RKO (cell line): Measurements from ENCODE around the gene KAZALD1.
"Not testable (repeated sequence)": the region's sequence is repeated elsewhere in the genome, so short reads cannot be mapped to it uniquely, and the experiment has no call there.

ENCODE experiments used
- DNase-seq: peaks from one replicate; pipeline ENCODE4 v3.0.0-alpha.2; 2016; ENCODE audit warnings: low spot score

Gene KAZALD1

DNA sequence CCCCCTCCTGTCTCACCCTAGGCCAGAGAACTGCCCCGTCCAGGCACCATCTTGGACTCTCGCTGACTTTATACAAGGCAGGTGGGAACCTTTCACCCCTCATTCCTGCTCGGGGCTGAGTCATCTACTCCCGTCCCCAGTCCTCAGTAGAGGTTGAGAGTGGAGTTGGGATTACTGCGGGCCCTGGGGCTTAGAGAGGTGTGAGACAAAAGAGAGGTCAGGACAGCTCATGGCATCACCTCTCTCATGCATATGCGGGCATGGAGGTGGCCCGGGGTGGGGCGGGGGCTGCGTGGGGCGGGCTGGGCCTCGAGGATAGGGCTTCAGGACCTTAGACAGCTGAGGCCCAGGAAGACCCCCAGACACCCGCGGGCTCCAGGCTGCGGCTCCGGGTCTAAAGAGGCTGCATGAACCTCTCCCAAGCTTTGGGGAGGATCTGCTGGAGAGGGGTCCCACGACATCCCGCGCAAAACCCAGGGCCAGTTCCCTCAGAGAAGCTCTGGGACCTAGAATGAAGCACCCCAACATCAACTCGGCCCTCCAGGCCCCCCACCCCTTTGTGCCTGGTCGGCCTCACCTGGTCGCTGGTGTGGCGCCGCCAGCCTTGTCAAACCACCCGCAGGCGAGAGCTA lies 31.2 kb upstream of the KAZALD1 start:
- no peak for DNase-seq

DNA sequence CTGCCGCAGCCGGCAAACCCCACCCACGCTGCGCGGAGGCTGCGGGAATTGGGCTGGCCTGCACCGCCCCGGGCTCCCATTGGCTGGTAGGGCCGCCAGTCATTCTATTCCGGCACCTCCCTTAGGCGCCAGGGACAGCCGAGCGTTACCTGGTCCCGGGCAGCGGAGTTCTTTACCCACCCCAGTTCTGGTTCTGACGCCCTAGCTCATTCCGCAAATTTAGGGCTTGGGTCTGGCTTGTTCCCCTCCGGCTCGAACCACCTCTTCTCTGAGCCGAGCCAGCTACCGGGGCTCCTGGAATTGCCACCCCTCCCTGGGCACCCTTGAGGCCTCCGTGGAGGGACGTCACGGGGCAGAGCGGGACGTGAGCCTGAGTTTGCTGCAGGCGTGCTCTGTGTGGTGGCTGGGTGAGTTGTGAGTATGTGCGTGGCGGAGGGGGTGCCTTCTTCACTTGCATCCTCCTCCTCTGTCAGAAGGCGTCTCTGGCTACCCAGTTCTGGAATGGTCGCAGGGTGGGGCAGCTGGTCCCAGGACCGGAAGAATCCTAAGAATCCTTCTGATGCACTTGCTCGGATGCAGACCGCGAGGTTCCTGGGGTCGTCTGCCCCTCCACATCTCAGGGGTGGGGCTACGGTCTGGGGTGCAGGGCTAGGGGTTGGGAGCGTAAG lies 30.5 kb upstream of the KAZALD1 start, which contains the start of the genes PDZD7 and SFXN3:
PDZD7 (minus strand) TSS at position 2 of the 668 bp plus-strand sequence. CDS start 910 bp downstream, outside the sequence.
SFXN3 (plus strand) TSS at position 107 of the 668 bp plus-strand sequence. CDS start 3,461 bp downstream, outside the sequence.
- peak; percentile 93 for DNase-seq

DNA sequence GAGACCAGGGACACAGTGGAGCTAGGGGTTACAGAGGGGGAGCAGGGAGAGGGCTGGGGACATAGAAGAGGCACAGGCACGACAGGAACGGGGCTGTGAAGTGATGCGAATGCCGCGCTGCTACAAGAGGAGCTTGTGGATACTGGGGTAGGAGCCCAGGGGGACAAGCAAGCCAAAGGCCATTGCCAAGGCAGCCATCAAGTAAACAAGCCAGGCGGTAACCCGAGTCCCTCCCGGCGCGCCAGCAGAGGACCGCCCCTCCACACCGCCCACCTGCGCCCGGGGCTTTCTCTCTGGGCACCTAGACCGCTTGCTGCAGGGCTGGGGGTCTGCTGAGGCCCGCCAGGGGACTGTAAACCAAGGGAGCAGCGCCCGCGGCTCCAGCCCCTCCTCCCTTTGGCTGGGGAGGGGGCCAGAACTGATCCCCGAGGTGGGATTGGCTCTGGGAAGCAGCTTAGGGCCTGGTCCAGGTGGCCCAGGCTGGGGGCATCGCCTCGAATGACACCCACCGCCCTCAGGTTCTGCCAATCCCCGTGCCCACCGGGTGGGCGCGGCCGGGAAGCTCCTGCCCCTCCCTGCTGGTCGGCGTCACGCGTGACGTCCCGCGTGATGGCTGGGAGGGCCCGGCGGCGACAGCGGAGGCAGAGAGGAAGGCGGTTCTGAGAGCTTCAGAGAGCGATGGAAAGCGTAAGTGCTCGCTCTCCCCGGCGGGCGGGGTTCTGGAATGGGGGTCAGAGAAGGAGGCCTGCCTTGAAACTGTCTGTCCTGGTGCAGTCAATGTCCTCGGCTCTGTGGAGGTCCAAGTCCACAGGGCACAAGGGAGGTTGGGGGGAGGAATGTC lies 29.8 kb upstream of the KAZALD1 start:
- peak; percentile 60 for DNase-seq

DNA sequence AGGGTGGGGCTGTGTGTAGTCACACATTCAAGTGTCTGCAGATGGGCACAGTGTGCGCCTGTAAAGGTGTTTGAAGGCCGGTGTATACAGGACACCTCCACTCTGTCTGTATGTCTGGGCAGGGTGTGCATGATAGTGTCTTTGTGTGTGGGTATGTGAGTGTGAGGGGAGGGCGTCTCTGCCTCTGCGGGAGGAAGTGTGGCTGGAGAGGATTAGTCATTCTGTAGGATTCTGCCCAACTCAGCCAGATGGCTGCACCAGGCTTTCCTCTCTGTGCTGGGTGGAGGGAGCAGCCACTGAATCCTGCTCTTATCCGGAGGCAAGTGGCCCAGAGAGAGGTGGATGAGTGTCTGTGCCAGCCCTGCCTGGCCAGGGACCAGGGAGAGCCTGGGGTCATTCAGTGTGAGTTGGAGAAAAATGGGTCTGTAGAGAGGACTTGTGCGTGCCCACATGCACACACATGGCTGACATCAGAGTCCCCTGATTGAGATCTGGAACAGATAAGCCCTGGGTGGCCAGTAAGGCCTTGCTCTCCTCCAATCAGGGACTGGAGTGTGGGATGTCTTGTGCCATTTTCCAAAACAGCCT lies 29.1 kb upstream of the KAZALD1 start:
- DNase-seq: peak; percentile 84

DNA sequence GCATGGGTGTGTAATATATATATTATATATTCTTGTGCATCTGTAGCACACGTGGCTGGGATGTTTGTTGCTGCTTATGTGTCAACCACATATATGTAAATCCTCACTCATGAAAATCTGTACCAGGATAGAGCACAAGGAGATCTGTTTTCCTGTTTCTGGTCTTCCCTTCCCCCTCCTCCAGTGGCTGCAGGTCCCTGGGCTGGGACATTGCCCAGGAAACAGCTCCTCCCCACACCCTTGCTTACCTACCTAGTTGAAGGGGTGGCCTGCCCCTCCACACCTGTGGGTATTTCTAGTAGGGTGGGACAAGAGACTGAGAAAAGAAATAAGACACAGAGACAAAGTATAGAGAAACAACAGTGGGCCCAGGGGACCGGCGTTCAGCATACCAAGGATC lies 28.5 kb upstream of the KAZALD1 start:
- no peak for DNase-seq

DNA sequence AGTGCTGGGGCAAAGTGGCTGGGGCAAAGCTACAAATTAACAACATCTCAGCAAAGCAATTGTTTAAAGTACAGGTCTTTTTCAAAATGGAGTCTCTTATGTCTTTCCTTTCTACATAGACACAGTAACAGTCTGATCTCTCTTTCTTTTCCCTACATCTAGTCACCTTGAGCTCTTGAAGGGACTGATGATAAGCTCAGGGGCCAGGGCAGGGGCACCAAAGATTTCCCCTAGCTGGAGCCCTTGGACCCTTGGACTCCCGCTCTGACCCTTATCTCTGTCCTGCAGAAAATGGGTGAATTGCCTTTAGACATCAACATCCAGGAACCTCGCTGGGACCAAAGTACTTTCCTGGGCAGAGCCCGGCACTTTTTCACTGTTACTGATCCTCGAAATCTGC lies 27.4 kb upstream of the KAZALD1 start:
- DNase-seq: not testable (repeated sequence)

DNA sequence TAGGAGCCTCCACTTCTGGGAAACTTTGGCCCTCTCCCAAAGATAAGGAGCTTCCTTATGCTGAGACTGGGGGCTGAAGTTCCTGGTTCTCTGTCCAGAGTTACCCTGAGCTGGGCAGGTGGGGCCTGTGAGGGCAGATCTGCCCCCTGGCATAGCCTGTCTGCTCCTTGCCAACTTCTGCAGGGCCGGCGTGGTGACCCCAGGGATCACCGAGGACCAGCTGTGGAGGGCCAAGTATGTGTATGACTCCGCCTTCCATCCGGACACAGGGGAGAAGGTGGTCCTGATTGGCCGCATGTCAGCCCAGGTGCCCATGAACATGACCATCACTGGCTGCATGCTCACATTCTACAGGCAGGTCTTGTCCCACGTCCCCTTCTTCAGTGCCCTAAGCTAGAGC lies 26.5 kb upstream of the KAZALD1 start:
- no peak for DNase-seq

DNA sequence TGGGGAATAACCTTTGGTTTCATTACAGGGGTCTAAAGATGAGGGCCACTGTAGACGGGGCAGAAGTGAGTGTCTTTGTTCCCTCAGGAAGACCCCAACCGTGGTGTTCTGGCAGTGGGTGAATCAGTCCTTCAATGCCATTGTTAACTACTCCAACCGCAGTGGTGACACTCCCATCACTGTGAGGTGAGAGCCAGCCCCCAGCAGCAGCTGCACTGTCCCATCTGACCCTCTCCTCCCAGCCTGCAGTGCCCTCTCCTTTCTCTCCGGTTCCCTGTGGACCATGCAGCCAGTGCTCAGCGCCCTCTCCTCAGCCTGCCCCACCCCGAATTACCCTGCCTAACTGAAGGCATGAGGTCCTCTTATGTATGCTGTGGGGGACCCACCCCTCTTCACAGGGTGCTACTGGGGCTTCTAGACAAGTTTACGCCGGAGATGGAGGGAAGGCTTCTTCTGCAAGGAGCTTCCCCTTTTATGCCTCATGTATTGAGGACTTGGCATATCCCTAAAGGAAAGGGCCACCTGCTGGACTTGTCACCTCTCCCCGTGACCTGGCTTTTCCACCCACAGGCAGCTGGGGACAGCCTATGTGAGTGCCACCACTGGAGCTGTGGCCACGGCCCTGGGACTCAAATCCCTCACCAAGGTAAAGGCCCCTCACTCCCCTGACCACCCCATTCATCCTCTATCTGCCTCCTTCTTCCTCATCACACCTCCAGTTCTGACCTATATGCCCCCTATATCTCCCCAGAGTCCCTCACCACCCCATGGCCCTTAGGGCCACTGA lies 25.7 kb upstream of the KAZALD1 start:
- DNase-seq: no peak

DNA sequence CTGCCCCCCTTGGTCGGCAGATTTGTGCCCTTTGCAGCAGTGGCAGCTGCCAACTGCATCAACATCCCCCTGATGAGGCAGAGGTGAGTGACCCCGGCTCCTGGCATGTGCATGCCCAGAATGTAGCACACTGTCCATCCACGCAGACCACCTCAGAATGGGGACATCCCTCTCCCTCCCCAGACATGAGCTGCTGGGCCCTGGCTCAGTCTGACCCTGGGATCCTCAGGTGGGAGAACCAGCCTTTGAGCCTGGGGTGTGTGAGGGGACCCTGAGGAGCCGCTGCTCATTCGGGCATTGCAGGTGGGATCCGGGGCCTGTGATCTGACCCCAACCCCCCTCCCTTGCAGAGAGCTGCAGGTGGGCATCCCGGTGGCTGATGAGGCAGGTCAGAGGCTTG lies 25.1 kb upstream of the KAZALD1 start:
- DNase-seq: no peak

DNA sequence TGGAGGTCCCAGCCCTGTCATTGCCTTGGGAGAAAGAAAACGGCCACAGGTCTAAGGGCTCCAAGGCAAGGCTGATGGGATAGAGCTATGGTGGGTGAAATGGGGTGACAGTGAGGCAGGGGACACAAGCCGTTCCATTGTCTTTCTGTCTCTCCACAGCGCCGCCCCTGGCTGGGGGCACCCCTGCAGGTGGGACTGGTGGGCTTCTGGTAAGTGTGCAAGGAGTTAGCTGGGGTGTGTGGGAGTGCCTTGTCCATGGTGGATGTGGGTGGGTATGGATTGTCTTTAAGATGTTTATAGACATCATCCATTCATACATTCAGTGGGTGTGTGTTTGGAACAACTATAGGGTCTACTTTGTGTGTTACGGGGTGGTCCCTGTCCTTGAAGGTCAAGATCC lies 23.3 kb upstream of the KAZALD1 start:
- DNase-seq: no peak

DNA sequence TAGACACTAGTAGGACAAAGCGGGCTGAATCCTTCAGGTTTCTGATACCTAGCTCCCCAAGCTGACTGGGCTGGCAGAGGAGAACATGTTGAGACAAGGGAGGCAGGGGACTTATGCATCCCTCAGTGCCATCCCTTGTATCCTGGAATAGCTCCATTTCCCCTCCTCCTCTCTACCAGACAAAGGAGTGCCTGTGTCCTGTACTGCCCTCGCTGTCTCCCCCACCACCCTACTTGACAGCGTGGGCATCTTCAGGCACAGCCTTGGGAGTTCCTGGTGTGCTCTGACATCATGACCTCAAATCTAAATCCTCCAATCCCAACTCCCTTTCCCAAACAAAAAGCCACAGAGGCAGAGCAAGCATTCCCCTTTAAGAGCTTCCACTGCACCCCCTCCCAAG lies 21.7 kb upstream of the KAZALD1 start:
- DNase-seq: no peak

DNA sequence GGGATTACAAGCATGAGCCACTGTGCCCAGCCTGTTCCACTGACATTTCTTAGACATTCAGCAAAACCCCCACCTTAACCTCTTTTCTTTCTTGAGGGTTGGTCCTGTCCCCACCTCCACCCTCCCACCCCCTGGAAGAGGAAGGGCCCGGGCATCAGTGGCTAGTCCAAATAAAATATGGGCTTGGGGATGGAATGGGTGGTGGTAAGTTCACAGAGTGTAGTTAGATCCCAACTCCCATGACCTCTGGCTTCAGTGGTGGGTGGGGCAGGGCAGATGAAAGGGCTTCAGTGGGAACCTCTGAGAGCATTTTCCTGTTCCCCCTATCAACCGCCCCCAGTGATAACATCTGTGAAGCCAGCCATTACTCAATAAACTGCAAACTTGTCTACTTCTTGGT lies 20.9 kb upstream of the KAZALD1 start:
- no peak for DNase-seq

DNA sequence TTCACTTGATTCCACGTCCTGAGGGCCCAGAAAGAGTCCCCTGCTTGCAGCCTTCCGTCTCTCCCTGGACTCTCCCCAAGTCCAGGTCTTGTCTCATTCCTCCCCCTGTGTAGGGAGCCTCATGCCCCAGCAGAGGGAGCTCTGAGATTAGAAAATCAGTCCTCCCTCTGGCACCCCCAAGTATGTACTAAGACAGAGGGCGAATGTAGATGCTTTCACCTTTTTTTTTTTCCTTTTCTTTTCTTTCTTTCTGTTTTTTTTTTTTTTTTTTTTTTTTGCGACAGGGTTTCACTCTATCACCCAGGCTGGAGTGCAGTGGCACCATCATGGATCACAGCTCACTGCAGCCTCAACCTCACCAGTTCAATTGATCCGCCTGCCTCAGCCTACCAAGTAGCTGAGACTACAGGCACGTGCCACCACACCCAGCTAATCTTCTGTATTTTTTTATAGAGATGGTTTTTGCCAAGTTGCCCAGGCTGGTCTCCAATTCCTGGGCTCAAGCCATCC lies 20.5 kb upstream of the KAZALD1 start:
- peak; percentile 89 for DNase-seq

DNA sequence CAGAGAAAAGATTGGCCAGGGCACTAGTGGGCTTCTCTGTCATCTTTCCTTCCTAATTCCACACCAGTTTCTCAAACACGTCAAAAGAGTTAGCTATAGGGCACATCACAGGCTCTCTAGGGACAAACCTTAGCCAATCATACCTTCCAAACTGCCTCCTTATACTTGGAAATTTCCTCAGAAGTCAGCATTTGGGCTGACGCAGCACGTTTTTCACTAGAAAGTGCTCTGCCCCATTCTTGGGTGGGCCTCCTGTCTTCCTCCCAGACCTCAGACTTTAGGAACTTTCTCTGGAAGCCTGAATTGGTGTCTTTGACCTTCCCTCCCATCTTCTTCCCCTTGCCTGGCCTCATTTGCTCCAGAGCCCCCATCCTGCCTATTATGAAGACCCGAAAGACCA lies 19.7 kb upstream of the KAZALD1 start:
- DNase-seq: no peak

DNA sequence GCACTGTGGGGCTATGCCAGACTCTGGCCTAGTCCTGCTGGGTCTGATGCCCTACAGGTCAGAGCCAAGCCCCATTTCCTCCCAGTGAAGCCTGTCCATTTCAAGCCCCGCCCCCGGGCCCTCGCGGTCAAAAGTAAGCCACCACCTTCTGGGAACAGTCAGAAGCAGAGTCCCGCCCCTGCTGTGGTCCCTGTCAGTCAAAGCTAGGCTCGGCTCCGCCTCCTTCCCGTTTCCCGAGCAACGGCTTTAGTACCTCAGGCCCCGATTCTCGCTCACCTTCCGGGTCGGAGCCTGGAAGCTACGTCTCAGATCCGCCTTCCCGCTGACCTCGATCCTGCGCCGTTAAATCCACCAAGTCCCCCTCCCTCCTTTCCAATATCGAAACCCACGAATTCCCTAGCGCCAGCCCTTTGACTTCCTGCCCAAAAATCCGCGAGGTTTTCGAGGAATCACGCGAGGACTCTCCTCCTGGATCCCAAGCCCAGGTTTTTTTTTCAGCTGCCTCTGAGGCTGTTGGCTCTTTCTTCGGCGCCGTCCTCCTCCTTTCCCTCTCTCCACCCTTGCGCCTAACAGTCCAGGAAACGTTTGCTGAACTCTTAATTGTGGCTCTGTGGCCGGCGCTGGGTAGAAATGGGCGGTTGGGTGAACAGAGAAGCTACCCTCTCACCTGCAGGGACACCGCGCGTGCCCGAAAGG lies 19.0 kb upstream of the KAZALD1 start:
- peak; percentile 97 for DNase-seq

DNA sequence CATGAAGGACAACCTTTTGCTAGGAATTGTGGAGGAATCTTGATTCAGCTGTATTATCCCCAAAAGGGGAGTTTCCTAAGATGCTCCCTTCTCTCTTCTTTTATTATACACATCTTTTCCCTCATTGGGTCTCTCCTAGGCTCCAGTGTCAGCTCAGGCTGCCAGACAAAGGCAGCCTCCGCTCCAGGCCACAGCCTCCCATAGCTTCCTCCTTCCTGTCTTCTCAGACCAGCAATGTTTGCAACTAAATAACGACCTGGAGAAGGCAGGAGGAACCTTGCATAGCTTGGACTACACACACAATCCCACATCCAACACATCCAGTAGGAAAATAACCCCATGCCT lies 18.5 kb upstream of the KAZALD1 start:
- no peak for DNase-seq

DNA sequence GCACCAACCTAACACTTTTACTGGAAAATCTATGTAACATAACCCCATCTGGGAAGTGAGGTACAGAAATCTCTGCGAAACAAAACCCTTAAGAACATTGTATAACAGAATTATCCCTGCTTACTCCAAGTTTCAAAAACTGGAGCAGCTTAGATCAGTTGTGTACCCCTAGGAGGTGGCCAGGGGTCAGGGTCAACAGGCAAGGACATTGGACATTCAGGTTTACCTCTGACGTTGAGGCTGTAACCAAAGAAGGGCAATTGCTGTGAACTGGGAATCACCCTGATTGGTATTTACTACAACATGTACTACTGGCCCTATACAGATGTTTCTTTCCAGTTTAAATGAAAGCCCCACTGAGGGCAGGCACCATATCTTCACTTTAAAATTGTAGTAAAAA lies 17.7 kb upstream of the KAZALD1 start:
- no peak for DNase-seq

DNA sequence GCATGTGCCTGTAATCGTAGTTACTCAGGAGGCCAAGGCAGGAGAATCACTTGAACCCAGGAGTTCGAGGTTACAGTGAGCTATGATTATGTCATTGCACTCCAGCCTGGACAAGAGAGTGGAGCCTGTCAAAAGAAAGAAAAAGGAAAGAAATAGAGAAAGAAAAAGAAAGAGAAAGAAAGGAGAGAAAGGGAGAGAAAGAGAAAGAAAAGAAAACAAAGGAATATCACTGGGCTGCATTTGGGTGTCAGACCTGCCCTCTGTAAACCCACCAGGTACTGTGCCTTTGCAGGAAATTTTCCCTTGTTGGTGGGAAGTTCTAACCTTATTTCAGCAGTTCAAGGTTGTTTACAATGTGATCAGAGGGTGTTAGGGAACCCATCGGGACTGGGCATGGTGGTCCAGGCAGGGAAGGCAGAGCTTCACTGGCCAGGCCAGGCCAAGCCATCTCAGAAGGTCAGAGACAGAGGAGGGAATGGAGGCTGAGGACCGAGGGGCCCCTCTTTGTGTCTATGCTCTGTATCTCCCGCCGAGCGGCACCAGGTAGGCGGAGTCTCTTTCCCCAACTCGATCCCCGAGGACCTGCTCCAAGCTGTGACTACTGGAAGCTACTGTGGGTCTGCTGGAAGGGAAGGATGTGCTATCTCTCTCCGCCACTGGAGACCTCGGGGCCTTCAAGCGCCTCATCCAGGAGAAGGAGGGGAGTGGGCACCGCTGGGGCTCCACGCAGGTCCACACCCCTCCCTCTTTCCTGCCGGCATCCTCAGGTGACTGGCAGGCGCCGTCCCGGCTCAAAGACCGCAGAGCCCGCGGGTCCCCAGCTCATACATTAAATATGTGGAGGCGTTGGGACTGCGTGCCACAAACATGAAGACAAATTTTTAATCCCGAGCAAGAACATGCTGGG lies 15.2 kb upstream of the KAZALD1 start:
- DNase-seq: no peak

DNA sequence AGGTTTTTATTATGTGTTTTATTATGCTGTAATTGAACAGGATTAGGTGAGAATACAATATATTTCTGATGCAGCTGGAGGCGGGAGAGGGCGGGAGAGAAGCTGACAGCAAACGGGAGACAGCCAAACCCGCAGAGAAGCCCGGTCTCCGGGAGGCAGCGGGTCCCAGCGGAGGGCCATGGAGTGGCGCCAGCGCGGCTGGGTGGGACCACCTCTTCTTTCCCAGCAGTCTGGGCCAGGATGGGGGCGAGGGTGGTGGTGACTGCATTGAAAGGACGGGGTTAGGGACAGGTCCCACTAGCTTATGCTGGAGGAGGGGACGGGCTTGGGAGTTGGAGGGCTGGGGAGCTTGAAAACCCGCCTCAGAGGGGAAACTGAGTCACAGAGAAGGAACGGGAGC lies 14.5 kb upstream of the KAZALD1 start:
- DNase-seq: no peak
